Mesodermal cell (in vitro differentiated cells): ENCODE results near the gene PEX11G.

Experiments
- H3K27ac ChIP-seq: 2 replicates; pipeline ENCODE4 v1.7.0; 2013; ENCODE audit warnings: mild to moderate bottlenecking, low read depth, low read length, moderate library complexity; ENCODE audit not compliant: severe bottlenecking
- H3K36me3 ChIP-seq: 2 replicates; pipeline ENCODE4 v1.7.1; 2013; ENCODE audit warnings: mild to moderate bottlenecking, low read length, moderate library complexity; ENCODE audit not compliant: control insufficient read depth, insufficient read depth
- H3K4me1 ChIP-seq: one replicate; pipeline ENCODE4 v1.7.1; 2013; ENCODE audit warnings: mild to moderate bottlenecking, low read length; ENCODE audit not compliant: insufficient read depth, control insufficient read depth, poor library complexity, severe bottlenecking
- H3K4me3 ChIP-seq: 2 replicates; pipeline ENCODE4 v1.7.0; 2013; ENCODE audit warnings: low read length, control low read depth, mild to moderate bottlenecking; ENCODE audit not compliant: insufficient read depth, poor library complexity, severe bottlenecking; ENCODE audit errors: extremely low read depth
- H3K9me3 ChIP-seq: 2 replicates; pipeline ENCODE4 v1.7.1; 2013; ENCODE audit warnings: mild to moderate bottlenecking, low read length, moderate library complexity; ENCODE audit not compliant: control insufficient read depth
- WGBS, 2 experiments: methylation state at CpG; one replicate each; pipeline ENCODE4 v1.1.5; 2013; ENCODE audit warnings: missing lambda C conversion rate in 2 of 2; ENCODE audit not compliant: insufficient coverage in 2 of 2; 5-methylcytosine and 5-hydroxymethylcytosine counted together

PEX11G gene

GRCh38 chr19:7489609-7490044 lies 792 bp upstream of the PEX11G start:
- Histone ChIP-seq H3K4me3 (no peak overlapping the region), H3K9me3 (no peaks in the 10 kb centered on the region), H3K27ac (no peak overlapping the region), H3K36me3 (no peaks in the 10 kb centered on the region), H3K4me1 (peaks cover 7% of the 10 kb centered on the region)
- WGBS, 2 experiments = 85 to 87% methylated on average over 9 of the region's 11 CpGs

GRCh38 chr19:7486923-7487322 lies 1.9 kb downstream of the PEX11G start:
- H3K9me3 ChIP-seq = no peaks in the 10 kb centered on the region
- H3K36me3 ChIP-seq = no peaks in the 10 kb centered on the region
- peaks cover 4% of the 10 kb centered on the region for H3K4me1 ChIP-seq
- WGBS, 2 experiments = 79% methylated on average over 2 of the region's 2 CpGs; no CpG with 5 or more reads in 1 of the 2 experiments
- H3K27ac ChIP-seq = no peak overlapping the region
- no peak overlapping the region for H3K4me3 ChIP-seq

GRCh38 chr19:7483720-7484201 lies 5.1 kb downstream of the PEX11G start:
- Histone ChIP-seq H3K4me3 (no peak overlapping the region), H3K9me3 (no peaks in the 10 kb centered on the region), H3K36me3 (no peaks in the 10 kb centered on the region), H3K27ac (no peak overlapping the region), H3K4me1 (no peaks in the 10 kb centered on the region)
- 90 to 94% methylated on average over 17 of the region's 17 CpGs for WGBS, 2 experiments

- Histone ChIP-seq H3K27ac (no peak overlapping the region), H3K4me1 (no peaks in the 10 kb centered on the region), H3K9me3 (no peaks in the 10 kb centered on the region), H3K4me3 (no peak overlapping the region), H3K36me3 (no peaks in the 10 kb centered on the region)
- 80 to 82% methylated on average over 23 to 28 of the region's 37 CpGs for WGBS, 2 experiments
Measured at GRCh38 chr19:7482584-7483439, 6.0 kb downstream of the PEX11G start.

- Histone ChIP-seq H3K4me1 (no peaks in the 10 kb centered on the region), H3K27ac (no peak overlapping the region), H3K9me3 (no peaks in the 10 kb centered on the region), H3K36me3 (no peaks in the 10 kb centered on the region), H3K4me3 (no peak overlapping the region)
- 93 to 97% methylated on average over 6 to 7 of the region's 7 CpGs for WGBS, 2 experiments
Measured at GRCh38 chr19:7480970-7481255, 7.9 kb downstream of the PEX11G start.

GRCh38 chr19:7480222-7480969 lies 8.4 kb downstream of the PEX11G start:
- WGBS, 2 experiments = 82 to 90% methylated on average over 7 to 10 of the region's 11 CpGs
- Histone ChIP-seq H3K36me3 (no peaks in the 10 kb centered on the region), H3K4me1 (no peaks in the 10 kb centered on the region), H3K4me3 (no peak overlapping the region), H3K27ac (no peak overlapping the region), H3K9me3 (no peaks in the 10 kb centered on the region)

GRCh38 chr19:7478843-7479227 lies 10.0 kb downstream of the PEX11G start:
- H3K4me1 ChIP-seq = no peaks in the 10 kb centered on the region
- no peak overlapping the region for H3K27ac ChIP-seq
- H3K4me3 ChIP-seq = no peak overlapping the region
- no peaks in the 10 kb centered on the region for H3K9me3 ChIP-seq
- no peaks in the 10 kb centered on the region for H3K36me3 ChIP-seq
- 90 to 94% methylated on average over 8 to 9 of the region's 9 CpGs for WGBS, 2 experiments

GRCh38 chr19:7478173-7478842 lies 10.5 kb downstream of the PEX11G start:
- WGBS, 2 experiments = 88 to 93% methylated on average over 24 to 26 of the region's 26 CpGs
- H3K36me3 ChIP-seq = no peaks in the 10 kb centered on the region
- no peak overlapping the region for H3K27ac ChIP-seq
- no peaks in the 10 kb centered on the region for H3K4me1 ChIP-seq
- H3K4me3 ChIP-seq = no peak overlapping the region
- no peaks in the 10 kb centered on the region for H3K9me3 ChIP-seq

GRCh38 chr19:7477758-7478157 lies 11.1 kb downstream of the PEX11G start:
- Histone ChIP-seq H3K27ac (no peak overlapping the region), H3K36me3 (no peaks in the 10 kb centered on the region), H3K4me3 (no peak overlapping the region), H3K9me3 (no peaks in the 10 kb centered on the region), H3K4me1 (no peaks in the 10 kb centered on the region)
- WGBS, 2 experiments = 91 to 92% methylated on average over 6 to 7 of the region's 10 CpGs

- no peaks in the 10 kb centered on the region for H3K4me1 ChIP-seq
- WGBS, 2 experiments = 94 to 96% methylated on average over 29 to 32 of the region's 35 CpGs
- no peak overlapping the region for H3K27ac ChIP-seq
- peaks cover 2% of the 10 kb centered on the region for H3K36me3 ChIP-seq
- H3K4me3 ChIP-seq = no peak overlapping the region
- H3K9me3 ChIP-seq = no peaks in the 10 kb centered on the region
Measured at GRCh38 chr19:7476777-7477494, 11.9 kb downstream of the PEX11G start.
